Measurements from ENCODE around the gene DAND5.

Gene DAND5

GRCh38 chr19:12969292-12969988 lies at the start of gene DAND5:
Gene DAND5, plus strand, starts transcription at chr19:12969576. Its CDS starts 85 bp downstream, at chr19:12969661.
- no peak for FAIRE-seq

DNA sequence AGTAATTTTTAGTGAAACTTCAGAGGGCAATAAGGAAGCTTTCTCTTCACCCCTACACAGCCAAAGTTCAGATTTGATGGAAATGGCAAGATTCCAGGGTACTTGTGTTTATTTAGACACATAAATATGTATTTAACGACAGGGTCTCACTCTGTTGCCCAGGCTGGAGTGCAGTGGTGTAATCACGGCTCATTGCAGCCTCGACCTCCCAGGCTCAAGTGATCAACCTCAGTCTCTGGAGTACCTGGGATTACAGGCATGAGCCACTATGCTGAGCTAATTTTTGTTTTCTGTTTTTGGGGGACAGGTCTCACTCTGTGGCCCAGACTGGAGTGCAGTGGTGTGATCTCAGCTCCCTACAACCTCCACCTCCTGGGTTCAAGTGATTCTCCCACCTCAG lies 48.3 kb upstream of the DAND5 start:
- FAIRE-seq = no peak

DNA sequence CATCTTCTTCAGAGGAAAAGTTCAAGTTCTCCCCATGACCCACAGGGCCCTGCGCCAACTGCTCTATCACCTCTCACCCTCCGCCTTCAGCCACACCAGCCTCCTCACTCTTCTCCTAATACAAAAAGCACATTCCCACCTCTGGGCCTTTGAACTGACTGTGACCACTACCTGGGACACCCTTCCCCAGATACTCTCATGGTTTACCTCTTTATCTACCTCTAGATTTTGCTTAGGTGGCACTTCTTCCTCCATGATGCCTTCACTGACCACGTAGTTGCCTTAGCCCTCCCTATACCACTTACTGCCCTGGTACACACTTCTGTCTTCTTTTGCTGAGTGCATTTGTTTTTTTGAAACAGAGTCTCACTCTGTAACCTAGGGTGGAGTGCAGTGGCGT lies 46.4 kb upstream of the DAND5 start:
- no peak for FAIRE-seq

DNA sequence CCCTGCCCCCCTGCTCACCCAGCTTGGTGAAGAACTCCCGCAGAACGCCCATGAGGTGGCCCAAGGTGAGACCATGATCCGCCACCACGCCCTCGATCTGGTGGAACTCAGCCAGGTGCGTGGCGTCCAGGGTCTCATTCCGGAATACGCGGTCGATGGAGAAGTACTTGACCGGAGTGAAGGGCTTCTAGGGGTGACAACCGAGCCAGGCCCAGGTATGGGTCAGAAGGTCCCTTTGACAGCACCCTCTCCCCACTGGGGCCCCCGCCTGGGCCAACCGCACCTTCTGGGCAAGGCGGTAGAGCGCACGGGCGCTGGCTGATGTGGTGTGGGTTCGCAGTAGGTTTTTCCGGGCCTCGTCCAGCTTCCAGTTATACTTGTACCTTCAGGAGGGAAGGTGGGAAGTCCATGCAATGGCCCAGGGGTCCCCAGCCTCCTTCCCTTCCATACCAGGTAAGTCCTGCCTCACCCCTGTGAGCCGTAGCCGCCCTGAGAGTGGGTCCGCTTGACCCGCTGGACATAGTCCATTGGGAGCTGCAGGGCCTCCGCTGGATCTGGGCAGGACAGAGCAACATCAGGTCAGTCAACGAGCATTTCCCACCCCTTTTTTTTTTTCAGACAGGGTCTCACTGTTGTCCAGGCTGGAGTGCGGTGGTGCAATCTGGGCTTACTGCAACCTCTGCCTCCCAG lies 44.6 kb upstream of the DAND5 start:
- FAIRE-seq = no peak

GRCh38 chr19:12930002-12930645 lies 39.3 kb upstream of the DAND5 start:
- FAIRE-seq = no peak

DNA sequence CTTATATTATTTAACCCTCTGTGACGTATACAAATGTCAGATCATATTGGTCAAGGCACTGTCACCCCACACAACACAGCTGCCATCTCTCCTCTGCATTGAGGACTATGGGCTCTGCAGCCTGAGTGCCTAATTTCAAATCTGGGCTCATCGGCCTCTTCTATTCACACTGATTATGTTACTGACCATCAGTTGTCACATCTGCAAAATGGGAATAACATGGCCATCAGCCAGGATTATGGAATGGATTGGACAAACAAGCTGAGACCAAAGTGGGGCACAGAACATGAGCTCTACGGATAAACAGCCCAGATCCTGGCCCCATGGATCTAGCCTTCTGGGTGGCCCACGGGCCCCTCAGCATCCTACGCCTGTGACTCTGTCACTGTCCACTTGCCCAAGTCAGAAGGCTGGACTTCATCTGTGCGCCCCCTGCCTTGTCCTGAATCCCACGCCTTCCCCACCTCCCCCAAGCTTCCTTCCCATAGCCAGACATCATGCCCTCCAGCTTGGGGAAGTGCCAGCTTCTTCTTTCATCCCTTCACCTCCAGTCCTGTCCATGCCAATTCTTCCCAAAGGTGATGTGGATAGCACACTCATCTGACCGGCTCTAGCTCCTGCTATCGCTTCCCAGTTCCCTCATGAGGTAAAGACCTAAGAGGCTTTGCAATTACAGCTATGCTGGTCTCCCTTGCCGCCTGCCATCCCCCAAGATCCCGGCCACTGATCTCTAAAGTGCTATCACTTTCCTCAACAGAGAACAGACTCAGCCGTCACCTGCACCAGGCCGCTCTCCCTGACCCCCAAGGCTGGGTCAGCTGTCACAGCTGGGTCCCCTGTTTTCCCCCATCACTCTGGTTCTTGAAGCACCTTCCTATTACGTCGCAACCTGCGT lies 36.7 kb upstream of the DAND5 start:
- no peak for FAIRE-seq

- FAIRE-seq = no peak
Observed at GRCh38 chr19:12933287-12934072, 35.9 kb upstream of the DAND5 start, which contains the start of gene FARSA. Gene FARSA, minus strand, starts transcription at chr19:12933711. Its CDS starts 15 bp downstream, at chr19:12933696.

DNA sequence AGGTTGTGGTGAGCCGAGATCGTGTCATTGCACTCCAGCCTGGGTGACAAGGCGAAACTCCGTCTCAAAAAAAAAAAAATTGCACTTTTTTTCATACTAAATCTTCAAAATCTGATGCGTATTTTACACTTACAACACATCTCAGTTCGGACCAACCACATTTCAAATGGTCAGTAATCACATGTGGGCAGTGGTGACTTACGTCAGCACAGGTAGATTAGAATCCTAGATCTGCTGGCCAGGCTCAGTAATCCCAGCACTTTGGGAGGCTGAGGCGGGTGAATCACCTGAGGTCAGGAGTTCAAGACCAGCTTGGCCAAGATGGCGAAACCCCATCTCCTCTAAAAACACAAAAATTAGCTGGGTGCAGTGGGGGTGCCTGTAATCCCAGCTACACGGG lies 34.3 kb upstream of the DAND5 start:
- FAIRE-seq = no peak

DNA sequence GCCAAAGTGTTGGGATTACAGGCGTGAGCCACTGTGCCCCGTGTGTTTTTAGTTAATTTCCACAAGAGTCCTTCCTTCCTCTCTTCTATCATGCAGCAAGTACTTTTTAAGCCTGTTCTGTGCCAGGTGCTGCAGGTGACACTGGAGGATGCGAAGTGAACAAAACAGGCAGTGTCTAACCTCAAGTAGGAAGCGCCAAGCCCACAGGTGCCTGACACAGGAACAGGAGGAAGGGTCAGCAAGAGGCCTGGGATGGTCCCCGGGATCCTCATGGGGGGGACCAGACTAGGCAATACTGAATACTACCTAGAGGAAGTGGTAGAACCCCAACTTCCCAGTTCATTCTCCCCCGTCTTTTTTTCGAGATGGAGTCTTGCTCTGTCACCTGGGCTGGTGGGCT lies 32.8 kb upstream of the DAND5 start:
- FAIRE-seq = no peak

GRCh38 chr19:12937093-12937926 lies 32.1 kb upstream of the DAND5 start:
- FAIRE-seq = no peak

DNA sequence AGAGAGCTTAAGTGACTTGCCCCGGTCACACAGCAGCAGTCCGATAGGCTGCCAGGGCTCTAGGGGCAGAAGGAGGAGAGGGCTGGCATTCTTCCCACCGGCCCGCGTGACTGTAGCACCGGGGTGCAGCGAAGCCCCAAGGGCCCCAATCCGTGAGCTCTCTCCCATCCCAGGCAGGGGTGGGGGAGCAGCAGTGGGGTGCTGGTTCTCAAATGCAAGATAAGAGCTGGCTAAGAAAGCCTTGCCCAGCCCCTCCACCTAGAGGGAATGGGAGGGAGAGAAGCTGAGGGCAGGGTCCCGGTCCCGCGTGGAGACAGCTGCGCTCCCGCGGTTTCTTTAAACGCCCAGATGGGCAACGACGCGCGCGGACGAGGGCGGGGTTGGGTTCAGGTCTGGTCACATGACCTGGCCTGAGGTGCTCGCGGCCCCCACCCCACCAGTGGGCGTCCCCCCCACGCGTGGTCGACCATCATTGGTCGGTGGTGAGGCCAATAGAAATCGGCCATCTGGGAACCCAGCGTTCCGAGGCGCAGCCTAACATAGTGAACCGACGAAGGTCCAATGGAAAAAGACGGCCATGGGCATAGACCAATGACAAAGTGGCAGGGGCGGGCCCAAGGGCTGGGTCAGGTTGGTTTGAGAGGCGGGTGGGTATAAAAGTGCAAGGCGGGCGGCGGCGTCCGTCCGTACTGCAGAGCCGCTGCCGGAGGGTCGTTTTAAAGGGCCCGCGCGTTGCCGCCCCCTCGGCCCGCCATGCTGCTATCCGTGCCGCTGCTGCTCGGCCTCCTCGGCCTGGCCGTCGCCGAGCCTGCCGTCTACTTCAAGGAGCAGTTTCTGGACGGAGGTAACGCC lies 31.2 kb upstream of the DAND5 start, which contains the start of gene CALR:
TSS of gene CALR (plus strand) at position 683 of the 852 bp plus-strand sequence. CDS start at position 754, 71 bp downstream.
- peak; percentile 94 for FAIRE-seq

- no peak for FAIRE-seq
Observed at GRCh38 chr19:12938779-12939601, 30.4 kb upstream of the DAND5 start.

DNA sequence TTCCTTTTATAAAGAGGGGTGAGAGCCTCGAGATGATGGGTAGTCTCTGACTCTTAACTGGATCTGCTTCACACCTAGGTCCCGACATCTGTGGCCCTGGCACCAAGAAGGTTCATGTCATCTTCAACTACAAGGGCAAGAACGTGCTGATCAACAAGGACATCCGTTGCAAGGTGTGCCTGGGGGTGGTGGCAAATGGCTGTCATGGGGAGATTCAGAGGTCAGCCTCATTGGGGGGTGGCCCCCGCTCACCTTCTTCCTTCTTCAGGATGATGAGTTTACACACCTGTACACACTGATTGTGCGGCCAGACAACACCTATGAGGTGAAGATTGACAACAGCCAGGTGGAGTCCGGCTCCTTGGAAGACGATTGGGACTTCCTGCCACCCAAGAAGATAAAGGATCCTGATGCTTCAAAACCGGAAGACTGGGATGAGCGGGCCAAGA lies 29.4 kb upstream of the DAND5 start:
- FAIRE-seq = no peak

DNA sequence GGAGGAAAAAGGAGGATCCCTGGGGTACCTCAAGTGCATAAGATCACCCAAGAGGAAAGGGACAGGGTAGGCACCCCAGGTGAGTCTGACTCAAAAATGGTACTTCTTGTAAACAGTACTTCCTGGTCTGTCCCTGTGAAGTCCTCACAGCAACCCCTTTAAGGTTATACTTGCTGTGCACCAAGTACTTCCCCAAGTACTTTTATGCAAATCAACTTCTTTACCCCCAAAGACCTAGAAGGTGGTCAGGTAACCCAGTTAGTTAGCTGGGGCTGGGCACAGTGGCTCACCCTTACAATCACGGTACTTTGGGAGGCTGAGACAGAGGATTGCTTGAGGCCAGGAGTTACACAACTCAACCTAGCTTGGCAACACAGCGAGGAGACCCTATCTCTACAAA lies 28.5 kb upstream of the DAND5 start:
- FAIRE-seq = no peak

GRCh38 chr19:12943437-12944044 lies 25.8 kb upstream of the DAND5 start:
- FAIRE-seq = no peak

GRCh38 chr19:12944104-12944674 lies 25.2 kb upstream of the DAND5 start:
- FAIRE-seq = no peak

DNA sequence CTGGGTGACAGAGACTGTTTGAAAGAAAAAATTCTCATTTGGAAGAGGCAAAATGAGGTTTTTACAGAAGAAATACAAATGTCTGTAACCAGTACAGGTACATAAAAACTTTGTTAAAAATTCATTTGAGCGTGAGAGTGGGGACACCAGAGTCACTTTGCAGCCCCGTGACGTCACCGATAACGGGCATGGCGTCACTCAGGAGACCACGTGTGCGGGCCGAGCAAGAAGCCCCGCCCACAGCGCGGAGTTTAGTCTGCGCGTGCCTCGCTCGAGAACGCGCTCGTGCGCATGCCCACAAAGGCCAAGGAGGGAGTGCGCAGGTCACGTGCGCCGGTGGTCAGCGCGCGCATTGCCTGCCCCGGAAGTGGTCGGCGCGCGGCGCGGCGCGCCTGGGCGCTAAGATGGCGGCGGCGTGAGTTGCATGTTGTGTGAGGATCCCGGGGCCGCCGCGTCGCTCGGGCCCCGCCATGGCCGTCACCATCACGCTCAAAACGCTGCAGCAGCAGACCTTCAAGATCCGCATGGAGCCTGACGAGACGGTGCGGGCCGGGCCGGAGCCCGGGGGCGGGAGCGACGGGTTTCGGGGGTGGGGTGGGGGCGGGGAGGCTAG lies 23.8 kb upstream of the DAND5 start, which contains the start of gene RAD23A:
TSS of gene RAD23A (plus strand) at position 384 of the 613 bp plus-strand sequence. CDS start at position 471, 87 bp downstream.
- peak; percentile 80 for FAIRE-seq

All from TTC549 (cell line).